SK-N-SH (cell line): Measurements from ENCODE around the gene GSTA4. TPM values are rescaled to one million over a fixed set of nuclear protein-coding genes. Genes with fewer than 3 reads are reported as not detected.

Source experiments
- CTCF ChIA-PET: fragments of 300-600, 350-600 bp; formaldehyde crosslinking; extraction: SDS; loops from one replicate; lab custom pipeline; 2021; lab: Yijun Ruan, JAX
- POLR2A ChIA-PET: fragments of 350-600 bp; sonication (Branson Sonifier 250); formaldehyde crosslinking; extraction: SDS; loops from one replicate; lab custom pipeline; 2020; ENCODE audit warnings: antibody characterized with exemption, inconsistent platforms; lab: Yijun Ruan, JAX
- DNase-seq: peaks from one replicate; pipeline ENCODE4 v3.0.0; 2012
- H2AFZ ChIP-seq: fragments of 200-600 bp; sonication (generic); 2 replicates; pipeline ENCODE4 v1.8.1; 2016; ENCODE audit warnings: antibody characterized with exemption, mild to moderate bottlenecking, low read depth
- H3F3A ChIP-seq: fragments of 200-600 bp; sonication (generic); replicated peaks from 2 replicates; pipeline ENCODE3; 2016; ENCODE audit warnings: antibody characterized with exemption, mild to moderate bottlenecking; ENCODE audit not compliant: insufficient read depth
- H3K27ac ChIP-seq, 2 experiments: fragments of 200-500 bp in 1 of 2; fragments of 200-600 bp in 1 of 2; sonication (Bioruptor generic) in 1 of 2; sonication (generic), shearing (Covaris generic) in 1 of 2; 2 replicates each; pipeline versions ENCODE4 v1.5.1 to v1.6.1; 2014 to 2016; ENCODE audit warnings: low read depth in 2 of 2, inconsistent platforms in 1 of 2, low read length in 1 of 2, mild to moderate bottlenecking in 1 of 2, mixed read lengths in 1 of 2
- H3K27me3 ChIP-seq: fragments of 200-600 bp; sonication (generic), shearing (Covaris generic); 2 replicates; pipeline ENCODE4 v1.6.1; 2016; ENCODE audit warnings: mixed run types; ENCODE audit not compliant: insufficient read depth
- H3K36me3 ChIP-seq, 2 experiments: fragments of 200-500 bp in 1 of 2; fragments of 200-600 bp in 1 of 2; sonication (Bioruptor generic) in 1 of 2; sonication (generic) in 1 of 2; replicated peaks in 1 of 2; 2 replicates each; pipeline versions ENCODE3 to v1.5.1; 2014 to 2016; ENCODE audit warnings: low read length in 1 of 2, mild to moderate bottlenecking in 1 of 2; ENCODE audit not compliant: insufficient read depth in 2 of 2, control insufficient read depth in 1 of 2
- H3K4me1 ChIP-seq, 2 experiments: fragments of 200-500 bp in 1 of 2; fragments of 200-600 bp in 1 of 2; sonication (Bioruptor generic) in 1 of 2; sonication (generic), shearing (Covaris generic) in 1 of 2; 2 replicates each; pipeline versions ENCODE4 v1.5.1 to v1.6.1; 2014 to 2016; ENCODE audit warnings: low read depth in 1 of 2, low read length in 1 of 2, mixed run types in 1 of 2; ENCODE audit not compliant: insufficient read depth in 2 of 2, control insufficient read depth in 1 of 2
- H3K4me2 ChIP-seq: fragments of 200-600 bp; sonication (generic), shearing (Covaris generic); 2 replicates; pipeline ENCODE4 v1.6.1; 2017; ENCODE audit warnings: mixed run types
- H3K4me3 ChIP-seq, 2 experiments: fragments of 200-500 bp in 1 of 2; fragments of 200-600 bp in 1 of 2; sonication (Bioruptor generic) in 1 of 2; sonication (generic), shearing (Covaris generic) in 1 of 2; 2 replicates each; pipeline versions ENCODE4 v1.5.1 to v1.8.1; 2014 to 2016; ENCODE audit warnings: low read depth in 2 of 2, inconsistent platforms in 1 of 2, low read length in 1 of 2, mild to moderate bottlenecking in 1 of 2, mixed read lengths in 1 of 2, moderate library complexity in 1 of 2
- H3K79me2 ChIP-seq: fragments of 200-600 bp; sonication (generic); 2 replicates; pipeline ENCODE4 v1.8.1; 2017; ENCODE audit warnings: mild to moderate bottlenecking; ENCODE audit not compliant: insufficient read depth
- H3K9ac ChIP-seq: fragments of 200-600 bp; sonication (generic); 2 replicates; pipeline ENCODE4 v1.6.1; 2017; ENCODE audit warnings: mixed run types
- H3K9me2 ChIP-seq: fragments of 200-600 bp; sonication (generic); 2 replicates; pipeline ENCODE4 v1.6.1; 2017; ENCODE audit warnings: mixed run types
- H3K9me3 ChIP-seq: fragments of 200-600 bp; sonication (generic); 2 replicates; pipeline ENCODE4 v1.6.1; 2017; ENCODE audit warnings: mixed run types, mild to moderate bottlenecking, moderate library complexity
- H4K20me1 ChIP-seq: fragments of 200-600 bp; sonication (generic); 2 replicates; pipeline ENCODE4 v1.6.1; 2017; ENCODE audit warnings: mild to moderate bottlenecking, mixed run types; ENCODE audit not compliant: insufficient read depth
- CHD2 ChIP-seq: fragments of 150-350 bp; IDR thresholded peaks from 2 replicates; pipeline ENCODE4 v1.6.1; 2018; ENCODE audit warnings: low read length; ENCODE audit not compliant: partially characterized antibody
- EP300 ChIP-seq, 2 experiments: IDR thresholded peaks; 2 replicates each; pipeline versions ENCODE4 v1.4.0 to v1.6.1; 2012; ENCODE audit warnings: borderline replicate concordance in 1 of 2, low read depth in 1 of 2, low read length in 1 of 2
- EZH2phosphoT487 ChIP-seq: fragments of 200-600 bp; sonication (generic); IDR thresholded peaks from 2 replicates; pipeline ENCODE4 v1.6.1; 2017; ENCODE audit warnings: low read depth, mixed run types, mild to moderate bottlenecking, antibody characterized with exemption, moderate library complexity, borderline replicate concordance
- FOSL2 ChIP-seq: IDR thresholded peaks from 2 replicates; pipeline ENCODE4 v1.4.0; 2012; ENCODE audit warnings: low read depth, mild to moderate bottlenecking, moderate library complexity, borderline replicate concordance
- FOXM1 ChIP-seq: IDR thresholded peaks from 2 replicates; pipeline ENCODE4 v1.4.0; 2012; ENCODE audit warnings: low read depth, mild to moderate bottlenecking
- JUND ChIP-seq: IDR thresholded peaks from 2 replicates; pipeline ENCODE4 v1.4.0; 2012
- MEF2A ChIP-seq: IDR thresholded peaks from 2 replicates; pipeline ENCODE4 v1.4.0; 2012; ENCODE audit warnings: low read depth, borderline replicate concordance
- NFIC ChIP-seq: IDR thresholded peaks from 2 replicates; pipeline ENCODE4 v1.4.0; 2012; ENCODE audit warnings: borderline replicate concordance
- POLR2AphosphoS5 ChIP-seq: IDR thresholded peaks from 2 replicates; pipeline ENCODE4 v1.6.1; 2012; ENCODE audit warnings: low read depth, low read length
- RAD21 ChIP-seq: IDR thresholded peaks from 2 replicates; pipeline ENCODE4 v1.6.1; 2012; ENCODE audit warnings: mild to moderate bottlenecking, low read length
- RCOR1 ChIP-seq: fragments of 150-350 bp; IDR thresholded peaks from 2 replicates; pipeline ENCODE4 v1.6.1; 2017; ENCODE audit warnings: antibody characterized with exemption, low read length
- RFX5 ChIP-seq: IDR thresholded peaks from 2 replicates; pipeline ENCODE4 v1.6.1; 2012; ENCODE audit warnings: mild to moderate bottlenecking, improper control_type of control experiment, low read length
- RXRA ChIP-seq: IDR thresholded peaks from 2 replicates; pipeline ENCODE4 v1.4.0; 2012; ENCODE audit warnings: low read depth, mild to moderate bottlenecking, borderline replicate concordance
- SMC3 ChIP-seq: IDR thresholded peaks from 2 replicates; pipeline ENCODE4 v1.6.1; 2012; ENCODE audit warnings: low read depth, low read length, improper control_type of control experiment
- TCF12 ChIP-seq: IDR thresholded peaks from 2 replicates; pipeline ENCODE4 v1.4.0; 2012
- TEAD4 ChIP-seq: IDR thresholded peaks from 2 replicates; pipeline ENCODE4 v1.4.0; 2012; ENCODE audit warnings: mild to moderate bottlenecking, borderline replicate concordance; ENCODE audit not compliant: insufficient read depth
- WGBS: methylation state at CpG from one replicate; pipeline ENCODE4 v1.1.6; 2017; ENCODE audit warnings: low lambda C conversion rate; 5-methylcytosine and 5-hydroxymethylcytosine counted together
- polyA plus RNA-seq, 3 experiments: library from polyadenylated mRNA; depleted of rRNA; stranded (reverse); fragments of >200 nt; gene quantifications; 2 replicates each; pipeline ENCODE4 v1.2.3, GENCODE V29; 2012
- TF ChIP-seq, protein P1 (sequence below): IDR thresholded peaks from 2 replicates; pipeline ENCODE4; 2012
- TF ChIP-seq, protein P2 (sequence below): fragments of 200-600 bp; sonication (generic); IDR thresholded peaks from 2 replicates; pipeline ENCODE4 v1.6.1; 2017; ENCODE audit warnings: antibody characterized with exemption, mild to moderate bottlenecking, moderate library complexity
- TF ChIP-seq, protein P3 (sequence below): IDR thresholded peaks from 2 replicates; pipeline ENCODE4 v1.4.0; 2012; ENCODE audit warnings: low read depth
- TF ChIP-seq, protein P4 (sequence below): IDR thresholded peaks from 2 replicates; pipeline ENCODE4 v1.4.0; 2012; ENCODE audit warnings: low read depth, borderline replicate concordance
- TF ChIP-seq, protein P5 (sequence below): IDR thresholded peaks from 2 replicates; pipeline ENCODE4 v1.4.0; 2012; ENCODE audit warnings: low read depth, borderline replicate concordance

Gene GSTA4
- polyA plus RNA-seq, 1 of the 3 experiments (the other 2 are of a cell fraction): 28.3 TPM

DNA sequence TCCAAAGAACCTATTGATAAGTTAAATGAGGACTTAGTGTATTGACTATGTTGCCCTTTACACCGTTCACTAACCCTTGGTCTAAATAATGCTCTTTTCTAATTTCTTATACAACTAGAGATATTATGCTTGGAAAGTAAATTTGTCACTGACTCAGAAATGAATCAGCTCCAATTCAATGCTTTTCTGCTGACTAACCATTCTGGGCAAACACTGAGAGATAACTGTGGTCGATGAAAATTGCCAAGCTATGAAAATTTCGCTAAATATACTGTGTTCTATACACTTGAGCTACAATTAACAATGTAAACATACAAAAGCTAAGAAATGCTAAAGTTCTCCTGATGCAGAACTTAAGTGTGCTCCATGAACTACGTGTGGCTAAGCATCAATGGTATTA lies 47.0 kb upstream of the GSTA4 start:
- Histone ChIP-seq H3K27me3 (no peaks in the 10 kb centered on the region), H3K9me3 (no peaks in the 10 kb centered on the region), H3F3A (peaks cover 31% of the 10 kb centered on the region), H3K9me2 (no peaks in the 10 kb centered on the region), H4K20me1 (no peaks in the 10 kb centered on the region), H3K36me3 (peaks cover 24 to 34% of the 10 kb centered on the region in 2 experiments), H3K4me3 (0 out of 4 replicates have a peak overlapping the region, but pooled peaks of 1 of the 2 experiments have one; percentile 25), H3K4me1 (peaks cover 3 to 47% of the 10 kb centered on the region in 2 experiments), H3K4me2 (peak overlapping the region; percentile 65), H3K9ac (peak overlapping the region; percentile 59), H3K79me2 (peaks cover 46% of the 10 kb centered on the region), H2AFZ (no peak overlapping the region), H3K27ac (peak overlapping the region; percentile 68 to 96; a peak in 3 of 4 replicates)
- CTCF ChIA-PET: no interaction called here
- TF ChIP-seq, protein P1, sequence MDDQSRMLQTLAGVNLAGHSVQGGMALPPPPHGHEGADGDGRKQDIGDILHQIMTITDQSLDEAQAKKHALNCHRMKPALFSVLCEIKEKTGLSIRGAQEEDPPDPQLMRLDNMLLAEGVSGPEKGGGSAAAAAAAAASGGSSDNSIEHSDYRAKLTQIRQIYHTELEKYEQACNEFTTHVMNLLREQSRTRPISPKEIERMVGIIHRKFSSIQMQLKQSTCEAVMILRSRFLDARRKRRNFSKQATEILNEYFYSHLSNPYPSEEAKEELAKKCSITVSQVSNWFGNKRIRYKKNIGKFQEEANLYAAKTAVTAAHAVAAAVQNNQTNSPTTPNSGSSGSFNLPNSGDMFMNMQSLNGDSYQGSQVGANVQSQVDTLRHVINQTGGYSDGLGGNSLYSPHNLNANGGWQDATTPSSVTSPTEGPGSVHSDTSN: peak; percentile 78
- TF ChIP-seq CHD2 (no peak), MEF2A (peak; percentile 91), RFX5 (no peak), EP300 (IDR thresholded peaks at IDR 0.05; ENCODE audit: borderline replicate concordance in 1 of 2, low read depth in 1 of 2, low read length in 1 of 2) (peak in 1 of 2 experiments; percentile 91; a peak in 2 of 4 replicates), RCOR1 (no peak), SMC3 (no peak), RAD21 (no peak), EZH2phosphoT487 (no peak), RXRA (peak; percentile 19; the same call in 1 of the 2 replicates), TEAD4 (peak; percentile 88), FOSL2 (peak; percentile 99), FOXM1 (peak; percentile 50; the same call in 1 of the 2 replicates), POLR2AphosphoS5 (peak; percentile 57; the same call in 1 of the 2 replicates), NFIC (peak; percentile 95), TCF12 (peak; percentile 81), JUND (peak; percentile 98)
- TF ChIP-seq, protein P2, sequence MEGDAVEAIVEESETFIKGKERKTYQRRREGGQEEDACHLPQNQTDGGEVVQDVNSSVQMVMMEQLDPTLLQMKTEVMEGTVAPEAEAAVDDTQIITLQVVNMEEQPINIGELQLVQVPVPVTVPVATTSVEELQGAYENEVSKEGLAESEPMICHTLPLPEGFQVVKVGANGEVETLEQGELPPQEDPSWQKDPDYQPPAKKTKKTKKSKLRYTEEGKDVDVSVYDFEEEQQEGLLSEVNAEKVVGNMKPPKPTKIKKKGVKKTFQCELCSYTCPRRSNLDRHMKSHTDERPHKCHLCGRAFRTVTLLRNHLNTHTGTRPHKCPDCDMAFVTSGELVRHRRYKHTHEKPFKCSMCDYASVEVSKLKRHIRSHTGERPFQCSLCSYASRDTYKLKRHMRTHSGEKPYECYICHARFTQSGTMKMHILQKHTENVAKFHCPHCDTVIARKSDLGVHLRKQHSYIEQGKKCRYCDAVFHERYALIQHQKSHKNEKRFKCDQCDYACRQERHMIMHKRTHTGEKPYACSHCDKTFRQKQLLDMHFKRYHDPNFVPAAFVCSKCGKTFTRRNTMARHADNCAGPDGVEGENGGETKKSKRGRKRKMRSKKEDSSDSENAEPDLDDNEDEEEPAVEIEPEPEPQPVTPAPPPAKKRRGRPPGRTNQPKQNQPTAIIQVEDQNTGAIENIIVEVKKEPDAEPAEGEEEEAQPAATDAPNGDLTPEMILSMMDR: no peak
- TF ChIP-seq, protein P3, sequence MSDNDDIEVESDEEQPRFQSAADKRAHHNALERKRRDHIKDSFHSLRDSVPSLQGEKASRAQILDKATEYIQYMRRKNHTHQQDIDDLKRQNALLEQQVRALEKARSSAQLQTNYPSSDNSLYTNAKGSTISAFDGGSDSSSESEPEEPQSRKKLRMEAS: no peak; the same call in 1 of the 2 replicates
- TF ChIP-seq, protein P4, sequence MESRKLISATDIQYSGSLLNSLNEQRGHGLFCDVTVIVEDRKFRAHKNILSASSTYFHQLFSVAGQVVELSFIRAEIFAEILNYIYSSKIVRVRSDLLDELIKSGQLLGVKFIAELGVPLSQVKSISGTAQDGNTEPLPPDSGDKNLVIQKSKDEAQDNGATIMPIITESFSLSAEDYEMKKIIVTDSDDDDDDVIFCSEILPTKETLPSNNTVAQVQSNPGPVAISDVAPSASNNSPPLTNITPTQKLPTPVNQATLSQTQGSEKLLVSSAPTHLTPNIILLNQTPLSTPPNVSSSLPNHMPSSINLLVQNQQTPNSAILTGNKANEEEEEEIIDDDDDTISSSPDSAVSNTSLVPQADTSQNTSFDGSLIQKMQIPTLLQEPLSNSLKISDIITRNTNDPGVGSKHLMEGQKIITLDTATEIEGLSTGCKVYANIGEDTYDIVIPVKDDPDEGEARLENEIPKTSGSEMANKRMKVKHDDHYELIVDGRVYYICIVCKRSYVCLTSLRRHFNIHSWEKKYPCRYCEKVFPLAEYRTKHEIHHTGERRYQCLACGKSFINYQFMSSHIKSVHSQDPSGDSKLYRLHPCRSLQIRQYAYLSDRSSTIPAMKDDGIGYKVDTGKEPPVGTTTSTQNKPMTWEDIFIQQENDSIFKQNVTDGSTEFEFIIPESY: peak; percentile 47; the same call in 1 of the 2 replicates
- TF ChIP-seq, protein P5, sequence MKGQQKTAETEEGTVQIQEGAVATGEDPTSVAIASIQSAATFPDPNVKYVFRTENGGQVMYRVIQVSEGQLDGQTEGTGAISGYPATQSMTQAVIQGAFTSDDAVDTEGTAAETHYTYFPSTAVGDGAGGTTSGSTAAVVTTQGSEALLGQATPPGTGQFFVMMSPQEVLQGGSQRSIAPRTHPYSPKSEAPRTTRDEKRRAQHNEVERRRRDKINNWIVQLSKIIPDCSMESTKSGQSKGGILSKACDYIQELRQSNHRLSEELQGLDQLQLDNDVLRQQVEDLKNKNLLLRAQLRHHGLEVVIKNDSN: no peak
- POLR2A ChIA-PET: no interaction called here
- WGBS: 6% methylated on average over 4 of the region's 4 CpGs
- no peak for DNase-seq
